WTC11 (cell line): ENCODE data around the gene WDR87. TPM values are rescaled to one million over a fixed set of nuclear protein-coding genes. Genes with fewer than 3 reads are reported as not detected.
A peak's percentile ranks its signal among the peaks of the same experiment; 100 is the strongest.

Experiments used
- ATAC-seq: fragments of 200-7000 bp; cut with Tn5 transposase; 2 replicates; pipeline ENCODE4 v1.10.0; 2021; ENCODE audit warnings: mild to moderate bottlenecking, moderate library complexity
- CTCF ChIA-PET: fragments of 300-600 bp; sonication (Branson Sonifier 250); formaldehyde crosslinking; loops from one replicate; lab custom pipeline; 2021; ENCODE audit warnings: antibody characterized with exemption; lab: Charles Lee
- POLR2A ChIA-PET: fragments of 350-600 bp; sonication (Branson Sonifier 250); formaldehyde crosslinking; loops from one replicate; lab custom pipeline; 2021; ENCODE audit warnings: antibody characterized with exemption; lab: Charles Lee
- DNase-seq: peaks from one replicate; pipeline ENCODE4 v3.0.0; 2021; ENCODE audit warnings: low spot score
- H3K27ac Mint-ChIP-seq: 2 replicates; pipeline ENCODE4 v1.8.0; 2021; ENCODE audit warnings: mixed read lengths
- H3K27me3 Mint-ChIP-seq: 2 replicates; pipeline ENCODE4 v1.8.0; 2021; ENCODE audit warnings: low read depth, mild to moderate bottlenecking, moderate library complexity, mixed read lengths
- H3K36me3 Mint-ChIP-seq: 2 replicates; pipeline ENCODE4 v1.8.0; 2021; ENCODE audit warnings: mixed read lengths
- H3K4me1 Mint-ChIP-seq: 2 replicates; pipeline ENCODE4 v1.8.0; 2022; ENCODE audit warnings: mixed read lengths
- H3K4me3 Mint-ChIP-seq: 2 replicates; pipeline ENCODE4 v1.8.0; 2021; ENCODE audit warnings: mild to moderate bottlenecking, moderate library complexity, mixed read lengths
- H3K9me3 Mint-ChIP-seq: 2 replicates; pipeline ENCODE4 v1.8.0; 2021; ENCODE audit warnings: mixed read lengths
- ELF4 ChIP-seq: sonication (generic); formaldehyde crosslinking; IDR thresholded peaks from 2 replicates; pipeline ENCODE4 v1.8.1; 2022; ENCODE audit warnings: low read depth, mild to moderate bottlenecking, moderate library complexity, missing genetic modification reagents
- ESRRA ChIP-seq: sonication (generic); formaldehyde crosslinking; IDR thresholded peaks from 2 replicates; pipeline ENCODE4 v1.8.1; 2022; ENCODE audit warnings: mild to moderate bottlenecking, missing genetic modification reagents, borderline replicate concordance
- KAT7 ChIP-seq: sonication (generic); formaldehyde crosslinking; IDR thresholded peaks from 2 replicates; pipeline ENCODE4 v1.8.1; 2023; ENCODE audit warnings: missing genetic modification reagents, mild to moderate bottlenecking, borderline replicate concordance
- SP1 ChIP-seq: sonication (generic); formaldehyde crosslinking; conservative IDR thresholded peaks from 2 replicates; pipeline ENCODE4 v1.8.1; 2022; ENCODE audit warnings: missing genetic modification reagents
- ZNF396 ChIP-seq: fragments of 250-450 bp; sonication (Bioruptor Pico); IDR thresholded peaks from 2 replicates; pipeline ENCODE4 v1.8.0; 2021; ENCODE audit warnings: mild to moderate bottlenecking, moderate library complexity, borderline replicate concordance
- total RNA-seq: library from RNA; stranded (reverse); gene quantifications from 3 replicates; pipeline ENCODE4 v1.2.3, GENCODE V29; 2021
- TF ChIP-seq, protein P1 (sequence below): sonication (generic); formaldehyde crosslinking; IDR thresholded peaks from 2 replicates; pipeline ENCODE4 v1.8.0; 2023; ENCODE audit warnings: missing genetic modification reagents, mild to moderate bottlenecking, borderline replicate concordance
- TF ChIP-seq, protein P2 (sequence below): fragments of 250-450 bp; sonication (Bioruptor Pico); IDR thresholded peaks from 2 replicates; pipeline ENCODE4 v1.9.0; 2021; ENCODE audit warnings: mild to moderate bottlenecking
- TF ChIP-seq, protein P3 (sequence below): sonication (generic); formaldehyde crosslinking; IDR thresholded peaks from 2 replicates; pipeline ENCODE4 v1.8.1; 2023; ENCODE audit warnings: mild to moderate bottlenecking, missing genetic modification reagents
- TF ChIP-seq, protein P4 (sequence below): sonication (generic); formaldehyde crosslinking; IDR thresholded peaks from 2 replicates; pipeline ENCODE4 v1.8.1; 2023; ENCODE audit warnings: mild to moderate bottlenecking, missing genetic modification reagents, borderline replicate concordance

Gene WDR87
- total RNA-seq, 1 experiment from 2014 or later, result not detected

DNA sequence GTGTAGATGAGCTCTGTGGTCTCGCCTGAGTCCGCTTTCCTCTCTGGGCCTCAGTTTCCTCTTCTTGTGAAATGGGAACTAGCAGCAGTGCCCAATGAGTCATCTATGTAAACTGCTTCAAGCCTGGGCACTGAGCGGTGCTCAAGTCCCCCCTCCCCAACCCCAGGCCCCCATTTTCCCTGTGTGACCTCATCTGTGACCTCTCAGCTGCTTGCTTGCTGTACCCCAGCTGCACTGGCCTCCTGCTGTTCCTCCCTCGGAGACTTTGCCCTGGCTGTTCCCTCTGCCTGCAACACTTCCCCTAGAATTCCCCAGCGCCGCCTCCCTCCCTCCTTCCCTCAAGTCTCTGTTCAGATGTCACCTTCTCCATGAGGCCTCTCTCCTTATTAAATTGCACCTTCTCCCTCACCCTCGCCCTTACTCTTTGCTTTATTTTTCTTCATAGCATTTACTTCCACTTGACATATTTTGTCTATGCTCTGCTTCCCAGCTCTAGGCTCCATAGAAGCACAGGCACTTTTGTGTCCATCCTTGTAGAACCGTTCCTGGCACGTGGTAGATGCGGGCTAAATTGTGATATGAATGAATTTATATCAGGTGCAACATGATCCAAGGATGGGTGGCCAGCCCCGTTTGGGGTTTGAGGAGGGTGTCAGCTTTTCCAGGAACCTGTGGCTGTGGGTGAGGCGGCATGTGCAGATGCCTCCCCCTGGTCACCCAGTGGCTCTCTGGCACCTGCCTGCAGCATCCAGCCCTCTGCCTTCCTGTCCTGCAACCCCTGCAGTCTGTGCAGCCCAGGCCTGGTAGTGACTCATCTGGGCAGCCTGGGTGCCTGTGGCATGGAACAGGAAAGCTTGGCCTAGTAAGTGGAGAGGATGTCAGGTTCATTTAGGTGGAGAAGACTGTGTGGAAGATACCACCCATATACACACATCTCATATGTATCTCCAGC lies 26.9 kb upstream of the WDR87 start:
- ChIA-PET CTCF (interaction anchor here (0.7 to 4.9 kb wide), 10 partner anchors 7 to 210 kb away, joined by 3 to 38 read pairs (median 4); partner anchors contain the start of genes SIPA1L3 and WDR87), POLR2A (interaction anchor here (1.0 to 2.3 kb wide), 6 partner anchors 12 to 209 kb away, joined by 3 to 31 read pairs (median 3); partner anchors contain the start of genes SIPA1L3 and WDR87)
- no peak for ATAC-seq
- H3K36me3 Mint-ChIP-seq, result peaks cover 38% of the 10 kb centered on the region
- H3K4me3 Mint-ChIP-seq, result peak overlapping the region; percentile 60
- H3K27me3 Mint-ChIP-seq, result no peaks in the 10 kb centered on the region; the same call in 1 of the 2 replicates
- DNase-seq, result peak; percentile 36
- H3K9me3 Mint-ChIP-seq, result peaks cover 35% of the 10 kb centered on the region
- peak overlapping the region; percentile 91 for H3K27ac Mint-ChIP-seq
- TF ChIP-seq, protein P1, sequence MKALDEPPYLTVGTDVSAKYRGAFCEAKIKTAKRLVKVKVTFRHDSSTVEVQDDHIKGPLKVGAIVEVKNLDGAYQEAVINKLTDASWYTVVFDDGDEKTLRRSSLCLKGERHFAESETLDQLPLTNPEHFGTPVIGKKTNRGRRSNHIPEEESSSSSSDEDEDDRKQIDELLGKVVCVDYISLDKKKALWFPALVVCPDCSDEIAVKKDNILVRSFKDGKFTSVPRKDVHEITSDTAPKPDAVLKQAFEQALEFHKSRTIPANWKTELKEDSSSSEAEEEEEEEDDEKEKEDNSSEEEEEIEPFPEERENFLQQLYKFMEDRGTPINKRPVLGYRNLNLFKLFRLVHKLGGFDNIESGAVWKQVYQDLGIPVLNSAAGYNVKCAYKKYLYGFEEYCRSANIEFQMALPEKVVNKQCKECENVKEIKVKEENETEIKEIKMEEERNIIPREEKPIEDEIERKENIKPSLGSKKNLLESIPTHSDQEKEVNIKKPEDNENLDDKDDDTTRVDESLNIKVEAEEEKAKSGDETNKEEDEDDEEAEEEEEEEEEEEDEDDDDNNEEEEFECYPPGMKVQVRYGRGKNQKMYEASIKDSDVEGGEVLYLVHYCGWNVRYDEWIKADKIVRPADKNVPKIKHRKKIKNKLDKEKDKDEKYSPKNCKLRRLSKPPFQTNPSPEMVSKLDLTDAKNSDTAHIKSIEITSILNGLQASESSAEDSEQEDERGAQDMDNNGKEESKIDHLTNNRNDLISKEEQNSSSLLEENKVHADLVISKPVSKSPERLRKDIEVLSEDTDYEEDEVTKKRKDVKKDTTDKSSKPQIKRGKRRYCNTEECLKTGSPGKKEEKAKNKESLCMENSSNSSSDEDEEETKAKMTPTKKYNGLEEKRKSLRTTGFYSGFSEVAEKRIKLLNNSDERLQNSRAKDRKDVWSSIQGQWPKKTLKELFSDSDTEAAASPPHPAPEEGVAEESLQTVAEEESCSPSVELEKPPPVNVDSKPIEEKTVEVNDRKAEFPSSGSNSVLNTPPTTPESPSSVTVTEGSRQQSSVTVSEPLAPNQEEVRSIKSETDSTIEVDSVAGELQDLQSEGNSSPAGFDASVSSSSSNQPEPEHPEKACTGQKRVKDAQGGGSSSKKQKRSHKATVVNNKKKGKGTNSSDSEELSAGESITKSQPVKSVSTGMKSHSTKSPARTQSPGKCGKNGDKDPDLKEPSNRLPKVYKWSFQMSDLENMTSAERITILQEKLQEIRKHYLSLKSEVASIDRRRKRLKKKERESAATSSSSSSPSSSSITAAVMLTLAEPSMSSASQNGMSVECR (CRISPR knock-in tag), result no peak
- no peak for TF ChIP-seq ELF4 (CRISPR knock-in tag)
- no peak for TF ChIP-seq ESRRA (CRISPR knock-in tag)
- TF ChIP-seq, protein P2, sequence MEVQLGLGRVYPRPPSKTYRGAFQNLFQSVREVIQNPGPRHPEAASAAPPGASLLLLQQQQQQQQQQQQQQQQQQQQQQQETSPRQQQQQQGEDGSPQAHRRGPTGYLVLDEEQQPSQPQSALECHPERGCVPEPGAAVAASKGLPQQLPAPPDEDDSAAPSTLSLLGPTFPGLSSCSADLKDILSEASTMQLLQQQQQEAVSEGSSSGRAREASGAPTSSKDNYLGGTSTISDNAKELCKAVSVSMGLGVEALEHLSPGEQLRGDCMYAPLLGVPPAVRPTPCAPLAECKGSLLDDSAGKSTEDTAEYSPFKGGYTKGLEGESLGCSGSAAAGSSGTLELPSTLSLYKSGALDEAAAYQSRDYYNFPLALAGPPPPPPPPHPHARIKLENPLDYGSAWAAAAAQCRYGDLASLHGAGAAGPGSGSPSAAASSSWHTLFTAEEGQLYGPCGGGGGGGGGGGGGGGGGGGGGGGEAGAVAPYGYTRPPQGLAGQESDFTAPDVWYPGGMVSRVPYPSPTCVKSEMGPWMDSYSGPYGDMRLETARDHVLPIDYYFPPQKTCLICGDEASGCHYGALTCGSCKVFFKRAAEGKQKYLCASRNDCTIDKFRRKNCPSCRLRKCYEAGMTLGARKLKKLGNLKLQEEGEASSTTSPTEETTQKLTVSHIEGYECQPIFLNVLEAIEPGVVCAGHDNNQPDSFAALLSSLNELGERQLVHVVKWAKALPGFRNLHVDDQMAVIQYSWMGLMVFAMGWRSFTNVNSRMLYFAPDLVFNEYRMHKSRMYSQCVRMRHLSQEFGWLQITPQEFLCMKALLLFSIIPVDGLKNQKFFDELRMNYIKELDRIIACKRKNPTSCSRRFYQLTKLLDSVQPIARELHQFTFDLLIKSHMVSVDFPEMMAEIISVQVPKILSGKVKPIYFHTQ (CRISPR knock-in tag), result no peak
- no peak for TF ChIP-seq SP1 (CRISPR knock-in tag)
- TF ChIP-seq KAT7 (CRISPR knock-in tag), result no peak
- TF ChIP-seq, protein P3, sequence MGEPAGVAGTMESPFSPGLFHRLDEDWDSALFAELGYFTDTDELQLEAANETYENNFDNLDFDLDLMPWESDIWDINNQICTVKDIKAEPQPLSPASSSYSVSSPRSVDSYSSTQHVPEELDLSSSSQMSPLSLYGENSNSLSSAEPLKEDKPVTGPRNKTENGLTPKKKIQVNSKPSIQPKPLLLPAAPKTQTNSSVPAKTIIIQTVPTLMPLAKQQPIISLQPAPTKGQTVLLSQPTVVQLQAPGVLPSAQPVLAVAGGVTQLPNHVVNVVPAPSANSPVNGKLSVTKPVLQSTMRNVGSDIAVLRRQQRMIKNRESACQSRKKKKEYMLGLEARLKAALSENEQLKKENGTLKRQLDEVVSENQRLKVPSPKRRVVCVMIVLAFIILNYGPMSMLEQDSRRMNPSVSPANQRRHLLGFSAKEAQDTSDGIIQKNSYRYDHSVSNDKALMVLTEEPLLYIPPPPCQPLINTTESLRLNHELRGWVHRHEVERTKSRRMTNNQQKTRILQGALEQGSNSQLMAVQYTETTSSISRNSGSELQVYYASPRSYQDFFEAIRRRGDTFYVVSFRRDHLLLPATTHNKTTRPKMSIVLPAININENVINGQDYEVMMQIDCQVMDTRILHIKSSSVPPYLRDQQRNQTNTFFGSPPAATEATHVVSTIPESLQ (CRISPR knock-in tag), result no peak
- no peak for TF ChIP-seq ZNF396 (CRISPR knock-in tag)
- TF ChIP-seq, protein P4, sequence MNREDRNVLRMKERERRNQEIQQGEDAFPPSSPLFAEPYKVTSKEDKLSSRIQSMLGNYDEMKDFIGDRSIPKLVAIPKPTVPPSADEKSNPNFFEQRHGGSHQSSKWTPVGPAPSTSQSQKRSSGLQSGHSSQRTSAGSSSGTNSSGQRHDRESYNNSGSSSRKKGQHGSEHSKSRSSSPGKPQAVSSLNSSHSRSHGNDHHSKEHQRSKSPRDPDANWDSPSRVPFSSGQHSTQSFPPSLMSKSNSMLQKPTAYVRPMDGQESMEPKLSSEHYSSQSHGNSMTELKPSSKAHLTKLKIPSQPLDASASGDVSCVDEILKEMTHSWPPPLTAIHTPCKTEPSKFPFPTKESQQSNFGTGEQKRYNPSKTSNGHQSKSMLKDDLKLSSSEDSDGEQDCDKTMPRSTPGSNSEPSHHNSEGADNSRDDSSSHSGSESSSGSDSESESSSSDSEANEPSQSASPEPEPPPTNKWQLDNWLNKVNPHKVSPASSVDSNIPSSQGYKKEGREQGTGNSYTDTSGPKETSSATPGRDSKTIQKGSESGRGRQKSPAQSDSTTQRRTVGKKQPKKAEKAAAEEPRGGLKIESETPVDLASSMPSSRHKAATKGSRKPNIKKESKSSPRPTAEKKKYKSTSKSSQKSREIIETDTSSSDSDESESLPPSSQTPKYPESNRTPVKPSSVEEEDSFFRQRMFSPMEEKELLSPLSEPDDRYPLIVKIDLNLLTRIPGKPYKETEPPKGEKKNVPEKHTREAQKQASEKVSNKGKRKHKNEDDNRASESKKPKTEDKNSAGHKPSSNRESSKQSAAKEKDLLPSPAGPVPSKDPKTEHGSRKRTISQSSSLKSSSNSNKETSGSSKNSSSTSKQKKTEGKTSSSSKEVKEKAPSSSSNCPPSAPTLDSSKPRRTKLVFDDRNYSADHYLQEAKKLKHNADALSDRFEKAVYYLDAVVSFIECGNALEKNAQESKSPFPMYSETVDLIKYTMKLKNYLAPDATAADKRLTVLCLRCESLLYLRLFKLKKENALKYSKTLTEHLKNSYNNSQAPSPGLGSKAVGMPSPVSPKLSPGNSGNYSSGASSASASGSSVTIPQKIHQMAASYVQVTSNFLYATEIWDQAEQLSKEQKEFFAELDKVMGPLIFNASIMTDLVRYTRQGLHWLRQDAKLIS (CRISPR knock-in tag), result no peak
- peaks cover 54% of the 10 kb centered on the region for H3K4me1 Mint-ChIP-seq
